Activated T-cell treated with anti-CD3 and anti-CD28 coated beads for 24 hours (primary cell): ENCODE measurements around the gene CNTN2.

ENCODE experiments used
- DNase-seq: peaks from one replicate; pipeline ENCODE4 v3.0.0-alpha.2; 2020; ENCODE audit warnings: low read depth

Gene CNTN2

GRCh38 chr1:205072881-205073280 lies 29.9 kb downstream of the CNTN2 start:
- no peak for DNase-seq

- no peak for DNase-seq
Measured at GRCh38 chr1:205073511-205073910, 30.5 kb downstream of the CNTN2 start.

GRCh38 chr1:205074084-205074483 lies 31.1 kb downstream of the CNTN2 start:
- no peak for DNase-seq

GRCh38 chr1:205074513-205074912 lies 31.5 kb downstream of the CNTN2 start:
- DNase-seq: no peak

DNA sequence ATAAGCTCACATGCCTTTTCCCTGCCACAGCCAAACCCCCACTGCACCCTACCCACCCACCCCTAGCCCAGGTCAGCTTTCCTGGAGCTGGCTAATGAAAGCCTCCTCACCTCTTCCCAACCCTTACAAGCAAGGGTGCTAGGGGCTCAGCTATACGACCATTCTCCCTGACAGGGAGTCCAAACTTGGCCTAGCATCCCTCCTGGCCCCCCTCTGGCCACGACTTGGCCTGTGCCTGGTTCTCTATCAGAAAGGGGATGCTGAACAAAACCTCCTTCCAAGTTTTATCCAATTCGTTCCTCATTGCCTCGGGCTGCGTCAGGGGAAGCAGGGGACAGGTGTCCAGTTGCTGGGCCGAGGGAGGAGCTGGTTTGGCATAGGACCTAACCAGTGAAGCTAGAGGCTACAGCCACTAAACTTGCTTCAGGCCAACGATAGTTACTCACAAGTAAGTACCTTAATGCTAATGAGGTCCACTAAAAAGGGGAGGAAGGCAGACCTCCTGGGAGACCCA lies 32.7 kb downstream of the CNTN2 start:
- no peak for DNase-seq

- no peak for DNase-seq
Measured at GRCh38 chr1:205076245-205076761, 33.3 kb downstream of the CNTN2 start.

- no peak for DNase-seq
Measured at GRCh38 chr1:205077158-205077933, 34.3 kb downstream of the CNTN2 start.

DNA sequence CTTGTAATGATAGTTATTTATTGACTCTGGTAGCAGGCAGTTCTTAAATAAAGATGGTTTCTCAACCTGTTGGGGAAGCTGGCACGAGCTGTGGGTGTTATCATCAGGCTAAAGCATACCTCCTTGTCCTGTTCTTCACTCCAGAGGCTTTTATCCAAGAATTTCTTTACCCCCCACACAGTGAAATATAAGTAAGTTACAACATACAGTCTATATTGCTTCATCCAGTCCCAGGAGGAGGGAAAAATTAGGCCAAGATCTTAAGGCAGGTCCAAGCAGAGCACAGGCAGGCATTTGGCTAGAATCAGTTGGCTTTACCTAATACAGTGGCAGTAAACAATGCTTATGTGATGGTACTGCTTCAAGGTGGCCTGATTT lies 34.9 kb downstream of the CNTN2 start:
- no peak for DNase-seq

- DNase-seq: no peak
Measured at GRCh38 chr1:205082431-205082830, 39.4 kb downstream of the CNTN2 start.

- no peak for DNase-seq
Measured at GRCh38 chr1:205084360-205084759, 41.3 kb downstream of the CNTN2 start, which contains the start of gene TMEM81. Gene TMEM81 (minus strand): TSS chr1:205084460. CDS start chr1:205084320, 140 bp downstream.

- DNase-seq: no peak
Measured at GRCh38 chr1:205088341-205088740, 45.3 kb downstream of the CNTN2 start.

GRCh38 chr1:205091043-205091740 lies 48.2 kb downstream of the CNTN2 start:
- DNase-seq: no peak

DNA sequence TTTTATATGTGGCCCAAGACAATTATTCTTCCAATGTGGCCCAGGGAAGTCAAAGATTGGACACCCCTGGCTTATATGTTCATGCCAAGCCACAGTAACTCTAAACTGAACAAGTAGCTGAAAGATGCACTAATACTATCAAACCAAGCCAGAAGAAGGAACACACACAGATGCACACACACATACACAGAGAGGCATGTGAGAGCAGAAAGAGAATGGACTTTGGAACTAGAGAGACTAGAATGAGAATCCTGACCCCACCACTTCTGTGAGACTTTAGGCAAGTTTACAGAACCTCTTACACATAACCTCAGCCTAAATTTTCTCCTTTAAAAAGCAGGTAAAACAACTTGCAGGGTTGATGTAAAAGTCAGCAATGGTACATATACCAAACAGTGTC lies 52.4 kb downstream of the CNTN2 start:
- no peak for DNase-seq

DNA sequence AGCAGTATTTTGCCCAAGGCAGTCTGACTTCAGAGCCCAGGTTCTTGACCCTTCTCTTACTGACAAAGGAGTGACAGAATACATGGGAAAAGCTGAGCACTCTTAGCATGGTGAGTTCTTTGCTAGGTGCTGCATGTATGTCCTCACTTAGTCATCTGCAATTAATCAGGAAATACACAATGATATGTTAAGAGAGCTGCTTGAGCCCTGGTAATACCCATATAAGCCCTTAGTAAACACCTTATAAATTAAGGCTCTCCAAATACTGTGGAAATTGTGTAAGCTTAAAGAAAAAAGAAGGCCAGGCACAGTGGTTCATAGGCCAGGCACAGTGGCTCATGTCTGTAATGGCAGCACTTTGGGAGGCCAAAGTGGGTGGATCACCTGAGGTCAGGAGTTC lies 55.2 kb downstream of the CNTN2 start:
- DNase-seq: no peak

DNA sequence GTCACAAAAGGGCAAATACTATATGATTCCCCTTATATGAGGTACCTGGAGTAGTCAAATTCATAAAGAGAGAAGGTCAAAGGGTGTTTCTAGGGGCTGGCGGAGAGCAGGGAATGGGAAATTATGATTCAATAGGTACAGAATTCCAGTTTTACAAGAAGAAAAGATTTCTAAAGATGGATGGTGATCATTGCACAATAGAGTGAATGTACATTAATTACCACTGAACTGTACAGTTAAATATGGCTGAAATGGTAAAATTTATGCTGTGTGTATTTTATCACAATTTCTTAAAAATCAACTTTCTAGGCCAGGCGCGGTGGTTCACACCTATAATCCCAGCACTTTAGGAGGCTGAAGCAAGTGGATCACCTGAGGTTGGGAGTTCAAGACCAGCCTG lies 59.4 kb downstream of the CNTN2 start:
- DNase-seq: no peak

DNA sequence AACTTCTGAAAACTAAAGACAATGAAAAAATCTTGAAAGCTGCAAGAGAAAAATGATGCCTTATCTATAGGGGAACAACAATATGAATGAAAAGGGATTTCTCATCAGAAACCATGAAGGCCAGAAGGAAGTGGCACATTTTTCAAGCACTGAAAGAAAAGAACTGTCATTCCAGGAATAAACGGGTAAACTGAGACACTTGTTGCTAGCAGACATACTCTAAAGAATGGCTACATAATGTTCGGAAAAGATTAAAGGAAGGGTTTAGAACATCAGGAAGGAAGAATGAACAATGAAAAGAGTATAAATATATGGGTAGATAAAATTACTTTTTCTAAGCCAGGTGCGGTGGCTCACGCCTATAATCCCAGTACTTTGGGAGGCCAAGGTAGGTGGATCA lies 64.3 kb downstream of the CNTN2 start:
- no peak for DNase-seq

GRCh38 chr1:205108464-205108863 lies 65.5 kb downstream of the CNTN2 start:
- DNase-seq: no peak

DNA sequence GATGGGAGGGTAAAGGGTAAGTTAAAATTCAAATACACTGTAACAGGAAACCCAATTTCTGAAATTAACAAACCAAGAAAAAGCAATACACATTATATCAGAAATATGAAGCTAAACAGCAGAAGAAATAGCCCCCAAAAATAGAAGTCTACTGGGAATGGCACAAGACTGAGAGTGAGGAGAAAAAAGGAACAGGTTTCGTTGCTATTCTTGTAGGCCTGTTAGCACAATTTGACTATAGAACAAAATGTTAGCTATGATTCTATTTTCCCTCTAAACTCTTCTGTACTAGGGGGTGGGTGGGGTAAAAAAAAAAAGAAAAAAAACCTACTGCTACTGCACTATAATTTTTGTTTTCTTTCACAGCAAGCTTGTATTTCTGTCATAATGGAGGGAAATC lies 66.3 kb downstream of the CNTN2 start:
- no peak for DNase-seq

DNA sequence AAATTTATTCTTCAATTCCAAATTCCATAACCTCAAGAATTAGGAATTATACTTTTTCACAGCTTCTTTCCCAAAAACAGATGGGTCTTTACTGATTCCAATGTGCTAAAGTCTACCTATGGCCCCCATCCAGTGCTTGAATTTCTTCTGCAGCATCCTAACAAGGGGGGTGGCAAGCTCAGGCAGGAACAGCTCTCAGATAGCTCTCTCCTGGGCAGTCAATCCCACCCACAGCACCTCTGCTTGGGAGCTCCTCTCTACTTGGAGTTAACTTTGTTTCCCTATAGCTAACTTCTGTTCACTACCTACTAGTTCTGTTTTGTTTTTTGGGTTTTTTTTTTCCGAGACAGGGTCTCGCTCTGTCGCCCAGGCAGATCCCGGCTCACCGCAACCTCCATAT lies 66.7 kb downstream of the CNTN2 start:
- DNase-seq: no peak

GRCh38 chr1:205111354-205111753 lies 68.3 kb downstream of the CNTN2 start:
- DNase-seq: no peak

GRCh38 chr1:205118752-205119151 lies 75.7 kb downstream of the CNTN2 start:
- DNase-seq: no peak

- peak; percentile 91 for DNase-seq
Measured at GRCh38 chr1:205121660-205122488, 78.9 kb downstream of the CNTN2 start, which contains the start of gene RBBP5. Gene RBBP5 (minus strand): TSS chr1:205121978. CDS start chr1:205121873, 105 bp downstream.
